Body of pancreas (tissue), 4 donors: ENCODE data around the gene C1orf232. TPM values are rescaled to one million over a fixed set of nuclear protein-coding genes. Genes with fewer than 3 reads are reported as not detected.

Source experiments
- ATAC-seq: fragments of 150-250 bp; one replicate; pipeline ENCODE4 v1.9.1; 2016
- DNase-seq, 4 donors: peaks; one replicate each; pipeline ENCODE4 v3.0.0-alpha.2; 2019
- H3K27ac ChIP-seq, 4 donors: fragments of 200-600 bp; sonication (generic); 1 replicate in 3 of 4; 2 replicates in 1 of 4; pipeline versions ENCODE4 v1.5.1 to v1.6.1; 2016 to 2019; ENCODE audit warnings: mild to moderate bottlenecking in 1 of 4, mixed read lengths in 1 of 4, moderate library complexity in 1 of 4
- H3K27me3 ChIP-seq, 2 donors: fragments of 200-600 bp; sonication (generic); one replicate each; pipeline ENCODE4 v1.6.0; 2016; ENCODE audit warnings: mild to moderate bottlenecking in 1 of 2
- H3K36me3 ChIP-seq, 2 donors: fragments of 200-600 bp; sonication (generic); replicated peaks in 1 of 2; 2 replicates each; pipeline ENCODE4 v1.5.1; 2016; ENCODE audit warnings: low read depth in 2 of 2; ENCODE audit not compliant: insufficient read depth in 1 of 2
- H3K4me1 ChIP-seq: fragments of 200-600 bp; sonication (generic); one replicate; pipeline ENCODE4 v1.6.0; 2016
- H3K4me3 ChIP-seq, 2 donors: fragments of 200-600 bp; sonication (generic); 1 replicate in 1 of 2; 2 replicates in 1 of 2; pipeline ENCODE4 v1.5.1; 2016 to 2019
- H3K9me3 ChIP-seq, 3 donors: fragments of 200-600 bp; sonication (generic); 1 replicate in 2 of 3; 2 replicates in 1 of 3; pipeline ENCODE4 v1.5.1; 2016
- CTCF ChIP-seq, 7 experiments: fragments of 450-650 bp in 4 of 7; fragments of 200-600 bp in 3 of 7; sonication (generic) in 3 of 7; IDR thresholded peaks; one replicate each; pipeline ENCODE4 v1.5.1; 2016 to 2019; ENCODE audit warnings: antibody characterized with exemption in 7 of 7
- POLR2A ChIP-seq, 3 donors: fragments of 450-650 bp; IDR thresholded peaks; one replicate each; pipeline ENCODE4 v1.6.1; 2016; ENCODE audit warnings: antibody characterized with exemption in 3 of 3, mild to moderate bottlenecking in 2 of 3
- WGBS, 2 donors: methylation state at CpG; one replicate each; pipeline ENCODE4 v1.1.5; 2017; 5-methylcytosine and 5-hydroxymethylcytosine counted together
- intact Hi-C: fragments of 100-400 bp; cut with DNase I; formaldehyde crosslinking; loops from one replicate; pipeline ENCODE4 v1.15.1; 2023
- total RNA-seq, 2 donors: library from RNA; depleted of rRNA; stranded (reverse); fragments of >200 nt; gene quantifications; one replicate each; pipeline ENCODE4 v1.1.0, GENCODE V29; 2016

Gene C1orf232
- total RNA-seq, 2 donors from 2014 or later, result not detected

- no peak overlapping the region for H3K4me3 ChIP-seq
- H3K9me3 ChIP-seq, result no peaks in the 10 kb centered on the region
- TF ChIP-seq POLR2A (IDR thresholded peaks at IDR 0.05), result no peak
- no peak for DNase-seq
- no peak for ATAC-seq
- intact Hi-C loops, result loop anchor here (5.0 kb wide), 1 partner anchor 61 kb away; no protein-coding TSS in a partner anchor
- H3K4me1 ChIP-seq, result peaks cover 27% of the 10 kb centered on the region
- no peak overlapping the region for H3K27ac ChIP-seq
- WGBS, 2 donors, result 49 to 55% methylated on average over 9 of the region's 9 CpGs
- H3K27me3 ChIP-seq, result no peaks in the 10 kb centered on the region
- no peaks in the 10 kb centered on the region for H3K36me3 ChIP-seq
These were observed 5.1 kb downstream of the C1orf232 start for GRCh38 chr1:26163684-26164035.

- Histone ChIP-seq H3K27ac (peak overlapping the region in 3 of 4 donors; percentile 29 to 54 (median 50)), H3K4me3 (no peak overlapping the region), H3K4me1 (peaks cover 27% of the 10 kb centered on the region), H3K36me3 (no peaks in the 10 kb centered on the region), H3K27me3 (no peaks in the 10 kb centered on the region), H3K9me3 (no peaks in the 10 kb centered on the region)
- intact Hi-C loops, result loop anchor here (5.0 kb wide), 1 partner anchor 60 kb away; no protein-coding TSS in a partner anchor
- no peak for ATAC-seq
- WGBS, 2 donors, result 23 to 24% methylated on average over 21 of the region's 21 CpGs
- no peak for DNase-seq
- no peak for TF ChIP-seq CTCF (IDR thresholded peaks at IDR 0.05)
- TF ChIP-seq POLR2A (IDR thresholded peaks at IDR 0.05), result no peak
These were observed 6.5 kb downstream of the C1orf232 start for GRCh38 chr1:26162220-26162709.

GRCh38 chr1:26161415-26162219, 7.1 kb downstream of the C1orf232 start:
- intact Hi-C loops, result loop anchor here (5.0 kb wide), 1 partner anchor 59 kb away; no protein-coding TSS in a partner anchor
- Histone ChIP-seq H3K27ac (peak overlapping the region in 3 of 4 donors; percentile 29 to 54 (median 50)), H3K4me3 (no peak overlapping the region), H3K4me1 (peaks cover 27% of the 10 kb centered on the region), H3K9me3 (no peaks in the 10 kb centered on the region), H3K27me3 (peaks cover 0 to 4% of the 10 kb centered on the region in 2 donors), H3K36me3 (no peaks in the 10 kb centered on the region)
- TF ChIP-seq CTCF (IDR thresholded peaks at IDR 0.05) (peak in 5 of 7 experiments; percentile 6 to 53 (median 28)), POLR2A (IDR thresholded peaks at IDR 0.05) (peak; percentile 33 to 65 (median 58))
- peak; percentile 75 for ATAC-seq
- WGBS, 2 donors, result 0 to 3% methylated on average over 5 to 46 of the region's 98 CpGs
- DNase-seq, result peak; percentile 64 to 77 (median 66)

- no peak for DNase-seq
- peaks cover 27% of the 10 kb centered on the region for H3K4me1 ChIP-seq
- no peak for ATAC-seq
- TF ChIP-seq CTCF (IDR thresholded peaks at IDR 0.05) (no peak), POLR2A (IDR thresholded peaks at IDR 0.05) (no peak)
- intact Hi-C loops, result loop anchor here (5.0 kb wide), 1 partner anchor 58 kb away; no protein-coding TSS in a partner anchor
- peaks cover 0 to 5% of the 10 kb centered on the region in 2 donors for H3K27me3 ChIP-seq
- no peak overlapping the region for H3K4me3 ChIP-seq
- no peaks in the 10 kb centered on the region for H3K9me3 ChIP-seq
- no peaks in the 10 kb centered on the region for H3K36me3 ChIP-seq
- 47 to 54% methylated on average over 3 to 17 of the region's 18 CpGs for WGBS, 2 donors
- H3K27ac ChIP-seq, result peak overlapping the region in 2 of 4 donors; percentile 29 to 50
These were observed 8.0 kb downstream of the C1orf232 start for GRCh38 chr1:26160527-26161414.

- Histone ChIP-seq H3K36me3 (no peaks in the 10 kb centered on the region), H3K4me1 (peaks cover 26% of the 10 kb centered on the region), H3K4me3 (no peak overlapping the region), H3K27ac (no peak overlapping the region), H3K9me3 (no peaks in the 10 kb centered on the region), H3K27me3 (peaks cover 0 to 5% of the 10 kb centered on the region in 2 donors)
- 76 to 77% methylated on average over 4 of the region's 4 CpGs for WGBS, 2 donors
- TF ChIP-seq POLR2A (IDR thresholded peaks at IDR 0.05), result no peak
- no peak for ATAC-seq
- intact Hi-C loops, result loop anchor here (5.0 kb wide), 1 partner anchor 57 kb away; no protein-coding TSS in a partner anchor
- DNase-seq, result peak in 1 of 4 donors; percentile 3
These were observed 9.1 kb downstream of the C1orf232 start for GRCh38 chr1:26159743-26160039.
